Heart right ventricle (tissue), 16 donors: ENCODE results near the gene USP28. TPM values are rescaled to one million over a fixed set of nuclear protein-coding genes. Genes with fewer than 3 reads are reported as not detected.
"Not testable (repeated sequence)": the region's sequence is repeated elsewhere in the genome, so short reads cannot be mapped to it uniquely, and the experiment has no call there.

Experiments used
- ATAC-seq, 8 donors: fragments of 200-7000 bp; cut with Tn5 transposase; one replicate each; pipeline ENCODE4 v1.9.1; 2020; ENCODE audit warnings: mild to moderate bottlenecking in 8 of 8, moderate library complexity in 8 of 8, moderate number of reproducible peaks in 1 of 8
- DNase-seq, 2 donors: peaks; one replicate each; pipeline ENCODE4 v3.0.0-alpha.2; 2020
- H3K27ac ChIP-seq, 10 donors: fragments of 200-600 bp; sonication (generic) in 2 of 10; one replicate each; pipeline versions ENCODE4 v1.5.0 to v1.8.0; 2020 to 2022; ENCODE audit warnings: mild to moderate bottlenecking in 3 of 10
- H3K27me3 ChIP-seq, 7 donors: fragments of 200-600 bp; one replicate each; pipeline ENCODE4 v1.8.0; 2021 to 2022; ENCODE audit warnings: mild to moderate bottlenecking in 2 of 7
- H3K36me3 ChIP-seq, 9 donors: fragments of 200-600 bp; sonication (generic) in 1 of 9; one replicate each; pipeline versions ENCODE4 v1.5.0 to v1.8.0; 2020 to 2022; ENCODE audit warnings: mild to moderate bottlenecking in 2 of 9
- H3K4me1 ChIP-seq, 9 donors: fragments of 200-600 bp; sonication (generic) in 1 of 9; one replicate each; pipeline versions ENCODE4 v1.5.0 to v1.8.0; 2020 to 2022; ENCODE audit warnings: mild to moderate bottlenecking in 4 of 9
- H3K4me3 ChIP-seq, 10 donors: fragments of 200-600 bp; sonication (generic) in 2 of 10; one replicate each; pipeline versions ENCODE4 v1.5.0 to v1.8.0; 2020 to 2022; ENCODE audit warnings: mild to moderate bottlenecking in 7 of 10, moderate library complexity in 2 of 10
- H3K9me3 ChIP-seq, 11 donors: fragments of 200-600 bp in 10 of 11; sonication (generic) in 2 of 11; one replicate each; pipeline versions ENCODE4 v1.5.0 to v1.8.0; 2013 to 2022; ENCODE audit warnings: mild to moderate bottlenecking in 2 of 11, control low read depth in 1 of 11, moderate library complexity in 1 of 11
- WGBS, 2 donors: extraction: QIAGEN DNeasy Blood & Tissue Kit; methylation state at CpG; one replicate each; pipeline ENCODE4 v1.1.7; 2013; ENCODE audit warnings: inconsistent platforms in 1 of 2; 5-methylcytosine and 5-hydroxymethylcytosine counted together
- intact Hi-C, 10 donors: fragments of 100-400 bp; cut with DNase I; formaldehyde crosslinking; loops; one replicate each; pipeline versions ENCODE4 v1.11.1 to v1.14.2; 2022
- long read RNA-seq, 3 donors: library from polyadenylated mRNA; unstranded; transcript quantifications; one replicate each; pipeline ENCODE4 v2.0.0, GENCODE V29; 2020 to 2021
- polyA plus RNA-seq, 2 donors: library from polyadenylated mRNA; stranded (reverse); fragments of 200-250 nt; gene quantifications; one replicate each; pipeline ENCODE4 v1.2.3, GENCODE V29; 2013
- total RNA-seq, 10 donors: library from RNA; stranded (reverse); fragmentation: NEBNext Ultra II Directional in 3 of 10; extraction: Animal tissue kit (Norgen Biotek cat#: 25700) in 3 of 10; gene quantifications; one replicate each; pipeline versions ENCODE4 v1.2.1 to v1.2.4, GENCODE V29; 2021 to 2023
- TF ChIP-seq, protein P1 (sequence below), 9 donors: fragments of 200-600 bp; sonication (generic) in 2 of 9; IDR thresholded peaks; one replicate each; pipeline versions ENCODE4 v1.5.0 to v1.8.0; 2021 to 2022; ENCODE audit warnings: antibody characterized with exemption in 9 of 9, mild to moderate bottlenecking in 5 of 9, moderate library complexity in 1 of 9
- donor health status: Arrhythmogenic right ventricular cardiomyopathy.
- donor health status: ischemic (EF 13 %, LVEDD 7.1; RV severe dilation, severe dysfunction).
- donor health status: healthy with polysubstance abuse.
- donor health status: DM: no; HTN: yes; CAD: no.
- donor health status: DM: no; HTN: no; CAD: no.
- donor health status: ischemic (EF 25% LVEDD 6.9; RV normal size, moderate dysfunction).
- donor health status: ischemic (EF 25% LVEDD 5.7; RV mildly dilated, moderate dysfunction).
- donor health status: healthy.
- donor health status: DM: yes; HTN: yes; CAD: no.
- donor health status: Ischemic cardiomyopathy.
- donor health status: ischemic (EF 35%, LVEDD 5.7; RV mildly dilated, moderate dysfunction).
- donor health status: nonischemic (EF 11% LVEDD 7.7; RV severe dilation, severe dysfunction).
- donor health status: DM: yes; HTN: yes; CAD: no.
- donor health status: PGD.
- donor health status: ischemic (EF 29% LVEDD 5.4; RV normal size, mild dysfunction).
- donor health status: nonischemic (EF 23%, LVEDD 6.1; RV moderate dilation, normal function).

The USP28 gene, protein sequence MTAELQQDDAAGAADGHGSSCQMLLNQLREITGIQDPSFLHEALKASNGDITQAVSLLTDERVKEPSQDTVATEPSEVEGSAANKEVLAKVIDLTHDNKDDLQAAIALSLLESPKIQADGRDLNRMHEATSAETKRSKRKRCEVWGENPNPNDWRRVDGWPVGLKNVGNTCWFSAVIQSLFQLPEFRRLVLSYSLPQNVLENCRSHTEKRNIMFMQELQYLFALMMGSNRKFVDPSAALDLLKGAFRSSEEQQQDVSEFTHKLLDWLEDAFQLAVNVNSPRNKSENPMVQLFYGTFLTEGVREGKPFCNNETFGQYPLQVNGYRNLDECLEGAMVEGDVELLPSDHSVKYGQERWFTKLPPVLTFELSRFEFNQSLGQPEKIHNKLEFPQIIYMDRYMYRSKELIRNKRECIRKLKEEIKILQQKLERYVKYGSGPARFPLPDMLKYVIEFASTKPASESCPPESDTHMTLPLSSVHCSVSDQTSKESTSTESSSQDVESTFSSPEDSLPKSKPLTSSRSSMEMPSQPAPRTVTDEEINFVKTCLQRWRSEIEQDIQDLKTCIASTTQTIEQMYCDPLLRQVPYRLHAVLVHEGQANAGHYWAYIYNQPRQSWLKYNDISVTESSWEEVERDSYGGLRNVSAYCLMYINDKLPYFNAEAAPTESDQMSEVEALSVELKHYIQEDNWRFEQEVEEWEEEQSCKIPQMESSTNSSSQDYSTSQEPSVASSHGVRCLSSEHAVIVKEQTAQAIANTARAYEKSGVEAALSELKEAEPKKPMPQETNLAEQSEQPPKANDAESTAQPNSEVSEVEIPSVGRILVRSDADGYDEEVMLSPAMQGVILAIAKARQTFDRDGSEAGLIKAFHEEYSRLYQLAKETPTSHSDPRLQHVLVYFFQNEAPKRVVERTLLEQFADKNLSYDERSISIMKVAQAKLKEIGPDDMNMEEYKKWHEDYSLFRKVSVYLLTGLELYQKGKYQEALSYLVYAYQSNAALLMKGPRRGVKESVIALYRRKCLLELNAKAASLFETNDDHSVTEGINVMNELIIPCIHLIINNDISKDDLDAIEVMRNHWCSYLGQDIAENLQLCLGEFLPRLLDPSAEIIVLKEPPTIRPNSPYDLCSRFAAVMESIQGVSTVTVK
- total RNA-seq (100 to 1,000 TPM in 9 of 10 donors, 10 to 100 TPM in 1; 72.2 to 174 (median 136) TPM), polyA plus RNA-seq (10 to 100 TPM; 29.2 to 43.9 TPM)
- long read RNA-seq, donor 1, full-length matches to known transcripts = 11 of 42 reads
- long read RNA-seq, donor 1, partial matches to known transcripts = 8 of 42 reads
- long read RNA-seq, donor 1, other reads (novel, unspliced or antisense) = 23 of 42 reads
- long read RNA-seq, donor 2, full-length matches to known transcripts = 17 of 67 reads
- long read RNA-seq, donor 2, partial matches to known transcripts = 20 of 67 reads
- long read RNA-seq, donor 2, other reads (novel, unspliced or antisense) = 30 of 67 reads
- long read RNA-seq, donor 3, full-length matches to known transcripts = 19 of 95 reads
- long read RNA-seq, donor 3, partial matches to known transcripts = 36 of 95 reads
- long read RNA-seq, donor 3, other reads (novel, unspliced or antisense) = 40 of 95 reads

DNA sequence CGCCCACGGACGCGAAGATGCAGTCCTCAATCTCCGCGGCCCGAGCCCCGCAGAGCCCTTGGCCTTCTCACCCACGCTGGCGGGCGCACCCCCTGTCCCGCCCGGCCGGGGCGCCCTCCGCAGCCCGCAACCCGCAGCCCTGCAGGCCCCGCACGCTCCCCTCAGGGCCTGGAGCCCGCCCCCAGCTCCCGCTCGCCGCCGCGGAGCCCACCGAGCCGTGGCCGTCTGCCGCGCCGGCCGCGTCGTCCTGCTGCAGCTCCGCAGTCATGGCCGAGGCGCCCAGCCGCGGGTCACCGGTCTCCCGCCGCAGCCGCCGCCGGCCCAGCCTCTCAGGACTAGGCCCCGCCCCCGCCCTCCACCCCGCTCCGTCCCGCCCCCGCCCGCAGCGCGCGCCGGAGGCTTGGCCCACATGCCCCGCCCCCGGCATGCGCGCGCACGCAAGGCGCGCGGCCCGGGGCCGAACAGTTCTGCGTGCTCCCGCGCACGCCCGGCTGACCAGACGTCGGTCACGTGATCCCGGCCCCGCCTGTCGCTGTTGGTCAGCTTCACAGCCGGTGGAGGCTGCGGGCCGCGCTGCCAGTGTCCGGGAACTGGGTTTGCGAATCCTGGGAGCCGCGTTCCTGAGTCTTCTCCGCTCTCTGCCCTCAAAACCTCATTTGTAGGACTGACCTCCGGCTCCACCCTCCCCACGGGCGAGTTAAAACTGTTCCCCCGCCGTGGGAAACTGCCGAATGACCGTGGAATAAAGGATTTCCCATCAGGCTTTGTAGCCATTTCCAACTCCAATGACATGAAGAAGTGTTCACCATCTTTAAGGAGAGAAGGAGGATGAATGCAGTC lies at the start of gene USP28:
TSS of gene USP28 (minus strand) at position 339 of the 840 bp plus-strand sequence. CDS start at position 268, 71 bp downstream.
- WGBS, 2 donors = 0 to 1% methylated on average over 65 to 95 of the region's 95 CpGs
- intact Hi-C loops = loop anchor here in 3 of 10 donors (10.0 kb wide), 2 partner anchors 299 to 319 kb away; no protein-coding TSS in a partner anchor
- Histone ChIP-seq H3K36me3 (no peaks in the 10 kb centered on the region), H3K27me3 (no peaks in the 10 kb centered on the region), H3K4me1 (peaks cover 0 to 50% (median 30%) of the 10 kb centered on the region in 9 donors), H3K27ac (peak within 1 kb of the TSS; percentile 80 to 98 (median 94)), H3K4me3 (peak within 1 kb of the TSS; percentile 50 to 91 (median 84)), H3K9me3 (no peaks in the 10 kb centered on the region)
- TF ChIP-seq, protein P1, sequence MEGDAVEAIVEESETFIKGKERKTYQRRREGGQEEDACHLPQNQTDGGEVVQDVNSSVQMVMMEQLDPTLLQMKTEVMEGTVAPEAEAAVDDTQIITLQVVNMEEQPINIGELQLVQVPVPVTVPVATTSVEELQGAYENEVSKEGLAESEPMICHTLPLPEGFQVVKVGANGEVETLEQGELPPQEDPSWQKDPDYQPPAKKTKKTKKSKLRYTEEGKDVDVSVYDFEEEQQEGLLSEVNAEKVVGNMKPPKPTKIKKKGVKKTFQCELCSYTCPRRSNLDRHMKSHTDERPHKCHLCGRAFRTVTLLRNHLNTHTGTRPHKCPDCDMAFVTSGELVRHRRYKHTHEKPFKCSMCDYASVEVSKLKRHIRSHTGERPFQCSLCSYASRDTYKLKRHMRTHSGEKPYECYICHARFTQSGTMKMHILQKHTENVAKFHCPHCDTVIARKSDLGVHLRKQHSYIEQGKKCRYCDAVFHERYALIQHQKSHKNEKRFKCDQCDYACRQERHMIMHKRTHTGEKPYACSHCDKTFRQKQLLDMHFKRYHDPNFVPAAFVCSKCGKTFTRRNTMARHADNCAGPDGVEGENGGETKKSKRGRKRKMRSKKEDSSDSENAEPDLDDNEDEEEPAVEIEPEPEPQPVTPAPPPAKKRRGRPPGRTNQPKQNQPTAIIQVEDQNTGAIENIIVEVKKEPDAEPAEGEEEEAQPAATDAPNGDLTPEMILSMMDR (IDR thresholded peaks at IDR 0.05) = peak in 2 of 9 donors; percentile 16 to 18
- ATAC-seq = peak; percentile 82 to 96 (median 90)
- DNase-seq = peak; percentile 97 to 98

DNA sequence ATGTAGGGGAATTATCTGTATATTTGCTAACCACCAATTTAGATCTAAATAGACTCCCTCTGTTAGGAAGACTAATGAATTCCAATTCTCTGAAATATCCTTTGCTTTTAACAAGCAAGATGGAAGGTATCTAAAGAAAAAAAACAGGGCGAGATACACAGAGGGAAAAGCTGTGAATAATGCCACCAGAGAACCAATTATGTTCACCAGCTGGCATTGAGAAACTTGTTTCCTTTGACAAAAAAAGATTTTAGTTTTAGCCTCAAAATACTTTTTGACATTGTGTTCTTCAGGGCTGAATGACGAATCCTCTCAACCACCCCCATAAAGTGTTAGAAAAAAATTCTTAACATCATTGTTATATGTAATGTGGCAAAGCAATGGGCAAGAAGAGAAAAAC lies 48.2 kb upstream of the USP28 start:
- DNase-seq (no peak), ATAC-seq (no peak)
- Histone ChIP-seq H3K27me3 (peaks cover 0 to 41% (median 12%) of the 10 kb centered on the region in 7 donors), H3K4me1 (no peaks in the 10 kb centered on the region), H3K36me3 (no peaks in the 10 kb centered on the region), H3K9me3 (no peaks in the 10 kb centered on the region), H3K4me3 (no peak overlapping the region), H3K27ac (no peak overlapping the region)
- TF ChIP-seq, protein P1 (IDR thresholded peaks at IDR 0.05) = no peak
- WGBS, 2 donors = 75 to 81% methylated on average over 2 of the region's 2 CpGs
- intact Hi-C loops = no loop called here

DNA sequence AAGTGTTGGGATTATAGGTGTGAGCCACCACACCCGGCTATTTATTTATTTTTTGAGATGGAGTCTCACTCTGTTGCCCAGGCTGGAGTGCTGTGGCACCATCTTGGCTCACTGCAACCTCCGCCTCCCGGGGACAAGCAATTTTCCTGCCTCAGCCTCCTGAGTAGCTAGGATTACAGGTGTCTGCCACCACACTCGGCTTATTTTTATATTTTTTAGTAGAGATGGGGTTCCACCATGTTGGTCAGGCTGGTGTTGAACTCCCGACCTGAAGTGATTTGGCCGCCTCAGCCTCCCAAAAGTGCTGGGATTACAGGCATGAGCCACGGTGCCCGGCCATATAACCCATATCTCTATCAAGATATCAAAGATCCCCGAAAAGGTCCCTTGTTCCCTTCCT lies 36.1 kb upstream of the USP28 start:
- H3K9me3 ChIP-seq, H3K27ac ChIP-seq, ATAC-seq, H3K4me1 ChIP-seq, DNase-seq, H3K4me3 ChIP-seq, H3K36me3 ChIP-seq, intact Hi-C loops: not testable (repeated sequence)
- 89 to 93% methylated on average over 9 of the region's 9 CpGs for WGBS, 2 donors
- peaks cover 0 to 32% (median 3%) of the 10 kb centered on the region in 7 donors for H3K27me3 ChIP-seq
